ENCODE measurements around the gene CYP26B1. TPM values are rescaled to one million over a fixed set of nuclear protein-coding genes. Genes with fewer than 3 reads are reported as not detected.

CYP26B1 gene
- total and polyA plus RNA-seq, 9 of the 15 experiments (the other 6 are each of a cell fraction or from before 2014, with no cell fraction given), result 0.01 to 0.13 (median 0.04) TPM; not detected in 6

DNA sequence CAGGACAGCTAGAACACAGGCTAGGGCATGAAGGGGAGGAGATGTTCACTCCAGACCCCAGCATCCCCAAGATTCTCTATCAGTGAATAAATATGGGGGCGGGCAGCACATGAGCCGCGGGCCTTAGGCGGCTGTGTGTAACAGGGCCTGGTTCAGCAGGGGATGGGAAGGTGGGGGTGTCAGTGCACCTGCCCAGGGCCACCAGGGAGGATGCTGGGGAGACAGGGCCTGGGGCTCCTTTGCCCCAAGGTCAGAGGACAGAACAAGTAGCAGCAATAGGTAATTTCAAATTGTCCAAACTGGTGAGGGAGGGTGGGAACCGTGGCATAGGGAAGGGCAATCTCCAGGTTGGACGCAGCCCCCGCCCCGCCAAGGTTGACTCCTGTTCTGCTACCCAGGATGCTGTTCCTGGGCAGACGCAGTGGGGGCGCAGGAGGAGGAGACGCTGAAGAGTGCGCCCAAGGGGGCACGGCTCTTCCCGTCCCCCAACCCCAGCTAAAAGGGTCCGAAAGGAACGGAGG, 16.2 kb downstream of the CYP26B1 start (continued):
- TF ChIP-seq RBM25 (IDR thresholded peaks at IDR 0.05; ENCODE audit: low read depth, low read length, severe bottlenecking) (no peak), RUNX1 (IDR thresholded peaks at IDR 0.05; ENCODE audit: low read depth) (no peak)

DNA sequence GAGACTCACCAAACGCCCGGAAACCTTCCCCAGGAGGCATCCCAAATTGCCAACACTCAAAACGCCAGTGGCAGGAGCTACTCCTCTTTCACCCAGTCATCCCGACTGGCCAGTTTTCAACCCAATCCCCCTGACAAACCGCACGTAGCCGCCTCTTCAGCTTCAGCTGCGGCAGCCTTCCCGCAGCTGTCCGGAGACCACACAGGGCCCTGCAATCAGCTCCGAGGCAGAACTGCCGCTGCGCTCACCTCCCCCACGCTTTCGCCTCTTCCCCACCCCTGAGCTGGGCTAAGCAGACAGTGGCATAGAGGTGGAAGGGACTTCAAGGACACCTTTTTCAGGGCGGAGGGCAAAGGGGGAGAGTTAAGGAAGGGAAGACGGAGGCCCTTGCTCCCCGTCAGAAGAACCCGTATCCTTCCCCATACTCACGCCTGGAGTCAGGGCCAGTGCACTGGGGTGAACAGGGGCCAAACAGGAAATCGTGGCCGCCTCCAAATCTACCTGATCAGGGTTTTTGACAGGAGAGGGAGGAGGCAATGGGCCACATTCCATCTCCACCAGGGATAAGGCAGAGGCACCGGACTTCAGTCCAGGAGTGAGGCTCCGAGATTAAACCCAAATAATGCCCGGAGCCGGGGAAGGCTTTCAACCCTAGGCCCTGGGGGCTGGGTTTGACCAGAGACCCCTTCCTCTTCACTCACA, 16.9 kb downstream of the CYP26B1 start:
- BruUV-seq (replicated peaks), result no TSS peak
- Histone ChIP-seq H3K27ac (ENCODE audit: extremely low read depth, low read depth, low read length) (no peak overlapping the region), H3K79me2 (ENCODE audit: control insufficient read depth, insufficient read depth, low read length) (no peaks in the 10 kb centered on the region), H3K9me1 (ENCODE audit: control insufficient read depth, insufficient read depth, low read length) (no peaks in the 10 kb centered on the region), H4K20me1 (replicated peaks; ENCODE audit: control insufficient read depth, insufficient read depth, low read length) (peaks cover 4% of the 10 kb centered on the region; the same call in 1 of the 2 replicates), H2AFZ (ENCODE audit: low read depth, low read length) (no peak overlapping the region), H3K4me2 (ENCODE audit: insufficient read depth, low read length) (no peak overlapping the region), H3K4me3 (no peak overlapping the region), H3K9me3 (replicated peaks; ENCODE audit: control insufficient read depth, insufficient read depth, low read depth, low read length) (no peaks in the 10 kb centered on the region), H3K4me1 (replicated peaks in 1 of 2; ENCODE audit: control insufficient read depth in 2 of 2, insufficient read depth in 2 of 2, low read length in 2 of 2) (peaks cover 0 to 3% of the 10 kb centered on the region in 2 experiments; a peak in 2 of 5 replicates), H3K36me3 (ENCODE audit: control insufficient read depth, insufficient read depth, low read length) (no peaks in the 10 kb centered on the region), H3K27me3 (ENCODE audit: control insufficient read depth in 2 of 2, insufficient read depth in 2 of 2, low read length in 2 of 2) (peaks cover 5 to 62% of the 10 kb centered on the region in 2 experiments; a peak in 4 of 5 replicates), H3K9ac (ENCODE audit: insufficient read depth in 1 of 2, low read depth in 2 of 2, low read length in 2 of 2) (no peak overlapping the region)
- ChIA-PET CTCF (ENCODE audit: low intra/inter-chr PET ratio) (no interaction called here), POLR2A (interaction anchor here (1.1 kb wide), 1 partner anchor 12 kb away, joined by 3 read pairs; no protein-coding TSS in a partner anchor)
- in situ Hi-C loops (cut with MboI), result no loop called here
- no peak for ATAC-seq
- no peak for DNase-seq (ENCODE audit: extremely low read depth in 1 of 4, low spot score in 3 of 4)
- intact Hi-C loops (cut with micrococcal nuclease), result no loop called here
- FAIRE-seq, result no peak
- WGBS (ENCODE audit: insufficient coverage, low coverage, missing lambda C conversion rate), result 1% methylated on average over 22 of the region's 26 CpGs
- TF ChIP-seq SMARCA4 (IDR thresholded peaks at IDR 0.05) (no peak), OTX1 (CRISPR knock-in tag; IDR thresholded peaks at IDR 0.05) (no peak), BDP1 (IDR thresholded peaks at IDR 0.05; ENCODE audit: insufficient read depth, insufficient read length) (no peak), ZNF431 (CRISPR knock-in tag; IDR thresholded peaks at IDR 0.05) (no peak), ZC3H11A (IDR thresholded peaks at IDR 0.05; ENCODE audit: low read depth, low read length) (no peak), STAG1 (CRISPR knock-in tag; IDR thresholded peaks at IDR 0.05; ENCODE audit: borderline replicate concordance) (no peak), ZNF274 (IDR thresholded peaks at IDR 0.05; ENCODE audit: borderline replicate concordance, low read depth, low read length) (no peak), FOXA1 (IDR thresholded peaks at IDR 0.05; ENCODE audit: borderline replicate concordance) (no peak), ZKSCAN1 (IDR thresholded peaks at IDR 0.05; ENCODE audit: low read depth, low read length) (no peak), ZNF24 (IDR thresholded peaks at IDR 0.05) (no peak), ZNF445 (CRISPR knock-in tag; IDR thresholded peaks at IDR 0.05; ENCODE audit: low read depth) (no peak), TEAD4 (IDR thresholded peaks at IDR 0.05; ENCODE audit: low read length) (no peak), TEAD4 (CRISPR knock-in tag; IDR thresholded peaks at IDR 0.05; ENCODE audit: borderline replicate concordance) (no peak)
- TF ChIP-seq, protein P1, sequence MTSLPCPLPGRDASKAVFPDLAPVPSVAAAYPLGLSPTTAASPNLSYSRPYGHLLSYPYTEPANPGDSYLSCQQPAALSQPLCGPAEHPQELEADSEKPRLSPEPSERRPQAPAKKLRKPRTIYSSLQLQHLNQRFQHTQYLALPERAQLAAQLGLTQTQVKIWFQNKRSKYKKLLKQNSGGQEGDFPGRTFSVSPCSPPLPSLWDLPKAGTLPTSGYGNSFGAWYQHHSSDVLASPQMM (CRISPR knock-in tag; IDR thresholded peaks at IDR 0.05), result no peak
- TF ChIP-seq, protein P2, sequence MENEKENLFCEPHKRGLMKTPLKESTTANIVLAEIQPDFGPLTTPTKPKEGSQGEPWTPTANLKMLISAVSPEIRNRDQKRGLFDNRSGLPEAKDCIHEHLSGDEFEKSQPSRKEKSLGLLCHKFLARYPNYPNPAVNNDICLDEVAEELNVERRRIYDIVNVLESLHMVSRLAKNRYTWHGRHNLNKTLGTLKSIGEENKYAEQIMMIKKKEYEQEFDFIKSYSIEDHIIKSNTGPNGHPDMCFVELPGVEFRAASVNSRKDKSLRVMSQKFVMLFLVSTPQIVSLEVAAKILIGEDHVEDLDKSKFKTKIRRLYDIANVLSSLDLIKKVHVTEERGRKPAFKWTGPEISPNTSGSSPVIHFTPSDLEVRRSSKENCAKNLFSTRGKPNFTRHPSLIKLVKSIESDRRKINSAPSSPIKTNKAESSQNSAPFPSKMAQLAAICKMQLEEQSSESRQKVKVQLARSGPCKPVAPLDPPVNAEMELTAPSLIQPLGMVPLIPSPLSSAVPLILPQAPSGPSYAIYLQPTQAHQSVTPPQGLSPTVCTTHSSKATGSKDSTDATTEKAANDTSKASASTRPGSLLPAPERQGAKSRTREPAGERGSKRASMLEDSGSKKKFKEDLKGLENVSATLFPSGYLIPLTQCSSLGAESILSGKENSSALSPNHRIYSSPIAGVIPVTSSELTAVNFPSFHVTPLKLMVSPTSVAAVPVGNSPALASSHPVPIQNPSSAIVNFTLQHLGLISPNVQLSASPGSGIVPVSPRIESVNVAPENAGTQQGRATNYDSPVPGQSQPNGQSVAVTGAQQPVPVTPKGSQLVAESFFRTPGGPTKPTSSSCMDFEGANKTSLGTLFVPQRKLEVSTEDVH (IDR thresholded peaks at IDR 0.05; ENCODE audit: low read depth, partially characterized antibody), result no peak
- TF ChIP-seq, protein P3, sequence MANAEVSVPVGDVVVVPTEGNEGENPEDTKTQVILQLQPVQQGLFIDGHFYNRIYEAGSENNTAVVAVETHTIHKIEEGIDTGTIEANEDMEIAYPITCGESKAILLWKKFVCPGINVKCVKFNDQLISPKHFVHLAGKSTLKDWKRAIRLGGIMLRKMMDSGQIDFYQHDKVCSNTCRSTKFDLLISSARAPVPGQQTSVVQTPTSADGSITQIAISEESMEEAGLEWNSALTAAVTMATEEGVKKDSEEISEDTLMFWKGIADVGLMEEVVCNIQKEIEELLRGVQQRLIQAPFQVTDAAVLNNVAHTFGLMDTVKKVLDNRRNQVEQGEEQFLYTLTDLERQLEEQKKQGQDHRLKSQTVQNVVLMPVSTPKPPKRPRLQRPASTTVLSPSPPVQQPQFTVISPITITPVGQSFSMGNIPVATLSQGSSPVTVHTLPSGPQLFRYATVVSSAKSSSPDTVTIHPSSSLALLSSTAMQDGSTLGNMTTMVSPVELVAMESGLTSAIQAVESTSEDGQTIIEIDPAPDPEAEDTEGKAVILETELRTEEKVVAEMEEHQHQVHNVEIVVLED (CRISPR knock-in tag; IDR thresholded peaks at IDR 0.05), result no peak
